GM21360 (cell line): Measurements from ENCODE around the gene RNF167.

Experiments
- ATAC-seq: cut with Tn5 transposase; IDR thresholded peaks from one replicate; pipeline ENCODE4 v1.9.1; 2021; ENCODE audit warnings: mild to moderate bottlenecking, moderate library complexity; ENCODE audit not compliant: unreplicated experiment

Gene RNF167

GRCh38 chr17:4972752-4973151 is 32.7 kb downstream of the RNF167 start:
- no peak for ATAC-seq

GRCh38 chr17:4973256-4974114 is 33.4 kb downstream of the RNF167 start:
- no peak for ATAC-seq

- no peak for ATAC-seq
Observed at GRCh38 chr17:4974115-4974670, 34.1 kb downstream of the RNF167 start.

- ATAC-seq, result no peak
Observed at GRCh38 chr17:4978726-4979125, 38.7 kb downstream of the RNF167 start.

- no peak for ATAC-seq
Observed at GRCh38 chr17:4980644-4981216, 40.7 kb downstream of the RNF167 start.

GRCh38 chr17:4982305-4982704 is 42.2 kb downstream of the RNF167 start:
- ATAC-seq, result no peak

GRCh38 chr17:4986403-4986802 is 46.3 kb downstream of the RNF167 start:
- ATAC-seq, result no peak

- ATAC-seq, result peak; percentile 45
Observed at GRCh38 chr17:4986951-4987766, 47.1 kb downstream of the RNF167 start, which contains the start of gene CAMTA2. Gene CAMTA2 (minus strand): TSS chr17:4987675. CDS start chr17:4986222, 1,453 bp downstream.

GRCh38 chr17:4987767-4988567 is 47.9 kb downstream of the RNF167 start:
- peak; percentile 7 for ATAC-seq

GRCh38 chr17:4994081-4994595 is 54.1 kb downstream of the RNF167 start:
- ATAC-seq, result no peak
